Activated naive CD8-positive, alpha-beta T cell treated with anti-CD3 and anti-CD28 coated beads for 36 hours (primary cell): ENCODE data around the gene RENBP. TPM values are rescaled to one million over a fixed set of nuclear protein-coding genes. Genes with fewer than 3 reads are reported as not detected.

ENCODE experiments used
- DNase-seq: peaks from one replicate; pipeline ENCODE4 v3.0.0; 2021
- H3K27ac Mint-ChIP-seq: one replicate; pipeline ENCODE4 v1.8.0; 2022; ENCODE audit warnings: mild to moderate bottlenecking, moderate library complexity, mixed read lengths
- H3K27me3 Mint-ChIP-seq: one replicate; pipeline ENCODE4 v1.8.0; 2022; ENCODE audit warnings: mild to moderate bottlenecking, mixed read lengths
- H3K36me3 Mint-ChIP-seq: one replicate; pipeline ENCODE4 v1.8.0; 2021; ENCODE audit warnings: mild to moderate bottlenecking, mixed read lengths
- H3K4me1 Mint-ChIP-seq: one replicate; pipeline ENCODE4 v1.8.0; 2021; ENCODE audit warnings: mixed read lengths
- H3K4me3 Mint-ChIP-seq: one replicate; pipeline ENCODE4 v1.8.0; 2022; ENCODE audit warnings: mild to moderate bottlenecking, moderate library complexity, mixed read lengths
- H3K9me3 Mint-ChIP-seq: one replicate; pipeline ENCODE4 v1.8.0; 2022; ENCODE audit warnings: mixed read lengths
- total RNA-seq, 2 experiments: library from RNA; stranded (reverse); gene quantifications; one replicate each; pipeline ENCODE4 v1.2.3, GENCODE V29; 2021

The RENBP gene
- total RNA-seq, 2 experiments from 2014 or later, result 15.2 to 15.7 TPM

- H3K4me3 Mint-ChIP-seq, result peak overlapping the region; percentile 100
- peaks cover 27% of the 10 kb centered on the region for H3K4me1 Mint-ChIP-seq
- peak overlapping the region; percentile 96 for H3K27ac Mint-ChIP-seq
- no peak for DNase-seq
- no peaks in the 10 kb centered on the region for H3K27me3 Mint-ChIP-seq
- H3K9me3 Mint-ChIP-seq, result no peaks in the 10 kb centered on the region
- H3K36me3 Mint-ChIP-seq, result peaks cover 41% of the 10 kb centered on the region
These were observed 21.8 kb upstream of the RENBP start for GRCh38 chrX:153966283-153966688.

GRCh38 chrX:153965406-153965805, 21.0 kb upstream of the RENBP start:
- peak overlapping the region; percentile 12 for H3K27ac Mint-ChIP-seq
- DNase-seq, result no peak
- H3K27me3 Mint-ChIP-seq, result no peaks in the 10 kb centered on the region
- H3K4me3 Mint-ChIP-seq, result peak overlapping the region; percentile 34
- peaks cover 42% of the 10 kb centered on the region for H3K36me3 Mint-ChIP-seq
- no peaks in the 10 kb centered on the region for H3K9me3 Mint-ChIP-seq
- H3K4me1 Mint-ChIP-seq, result peaks cover 27% of the 10 kb centered on the region

- no peak overlapping the region for H3K27ac Mint-ChIP-seq
These were observed 19.7 kb upstream of the RENBP start for GRCh38 chrX:153964105-153964504.

GRCh38 chrX:153963546-153963945, 19.1 kb upstream of the RENBP start:
- Mint-ChIP-seq H3K4me1 (peaks cover 27% of the 10 kb centered on the region), H3K27me3 (no peaks in the 10 kb centered on the region), H3K9me3 (no peaks in the 10 kb centered on the region), H3K27ac (no peak overlapping the region), H3K36me3 (peaks cover 30% of the 10 kb centered on the region), H3K4me3 (no peak overlapping the region)
- no peak for DNase-seq

More at GRCh38 chrX:153964105-153964504, 19.7 kb upstream of the RENBP start:
- DNase-seq, result no peak
- H3K9me3 Mint-ChIP-seq, result no peaks in the 10 kb centered on the region
- peaks cover 27% of the 10 kb centered on the region for H3K4me1 Mint-ChIP-seq
- no peak overlapping the region for H3K4me3 Mint-ChIP-seq
- H3K36me3 Mint-ChIP-seq, result peaks cover 34% of the 10 kb centered on the region
- no peaks in the 10 kb centered on the region for H3K27me3 Mint-ChIP-seq

GRCh38 chrX:153961292-153961691, 16.8 kb upstream of the RENBP start:
- Mint-ChIP-seq H3K9me3 (no peaks in the 10 kb centered on the region), H3K4me1 (peaks cover 7% of the 10 kb centered on the region), H3K4me3 (no peak overlapping the region), H3K36me3 (peaks cover 10% of the 10 kb centered on the region), H3K27ac (no peak overlapping the region), H3K27me3 (no peaks in the 10 kb centered on the region)
- DNase-seq, result no peak

GRCh38 chrX:153960786-153961185, 16.3 kb upstream of the RENBP start:
- Mint-ChIP-seq H3K4me1 (peaks cover 6% of the 10 kb centered on the region), H3K9me3 (no peaks in the 10 kb centered on the region), H3K27ac (no peak overlapping the region), H3K4me3 (no peak overlapping the region), H3K27me3 (no peaks in the 10 kb centered on the region), H3K36me3 (peaks cover 7% of the 10 kb centered on the region)
- no peak for DNase-seq

- H3K36me3 Mint-ChIP-seq, result peaks cover 9% of the 10 kb centered on the region
- H3K27me3 Mint-ChIP-seq, result no peaks in the 10 kb centered on the region
- no peak for DNase-seq
- H3K9me3 Mint-ChIP-seq, result no peaks in the 10 kb centered on the region
- H3K4me1 Mint-ChIP-seq, result peaks cover 4% of the 10 kb centered on the region
- H3K27ac Mint-ChIP-seq, result no peak overlapping the region
- H3K4me3 Mint-ChIP-seq, result no peak overlapping the region
These were observed 15.6 kb upstream of the RENBP start for GRCh38 chrX:153960077-153960476.

GRCh38 chrX:153959649-153960048, 15.2 kb upstream of the RENBP start:
- Mint-ChIP-seq H3K36me3 (peaks cover 12% of the 10 kb centered on the region), H3K4me3 (no peak overlapping the region), H3K27ac (no peak overlapping the region)

GRCh38 chrX:153958605-153959004, 14.2 kb upstream of the RENBP start:
- DNase-seq, result no peak
- peaks cover 4% of the 10 kb centered on the region for H3K4me1 Mint-ChIP-seq
- no peaks in the 10 kb centered on the region for H3K27me3 Mint-ChIP-seq
- H3K27ac Mint-ChIP-seq, result no peak overlapping the region
- no peaks in the 10 kb centered on the region for H3K9me3 Mint-ChIP-seq
- peaks cover 12% of the 10 kb centered on the region for H3K36me3 Mint-ChIP-seq
- H3K4me3 Mint-ChIP-seq, result no peak overlapping the region

More at GRCh38 chrX:153959649-153960048, 15.2 kb upstream of the RENBP start:
- H3K9me3 Mint-ChIP-seq, result no peaks in the 10 kb centered on the region
- DNase-seq, result no peak
- H3K27me3 Mint-ChIP-seq, result no peaks in the 10 kb centered on the region
- H3K4me1 Mint-ChIP-seq, result peaks cover 2% of the 10 kb centered on the region

GRCh38 chrX:153957224-153957623, 12.8 kb upstream of the RENBP start:
- no peak overlapping the region for H3K27ac Mint-ChIP-seq
- no peak overlapping the region for H3K4me3 Mint-ChIP-seq
- H3K27me3 Mint-ChIP-seq, result no peaks in the 10 kb centered on the region
- H3K4me1 Mint-ChIP-seq, result peaks cover 4% of the 10 kb centered on the region
- peaks cover 7% of the 10 kb centered on the region for H3K36me3 Mint-ChIP-seq
- no peaks in the 10 kb centered on the region for H3K9me3 Mint-ChIP-seq
- DNase-seq, result no peak

- no peaks in the 10 kb centered on the region for H3K27me3 Mint-ChIP-seq
- H3K27ac Mint-ChIP-seq, result peak overlapping the region; percentile 25
- no peak for DNase-seq
- H3K4me1 Mint-ChIP-seq, result peaks cover 7% of the 10 kb centered on the region
- H3K4me3 Mint-ChIP-seq, result no peak overlapping the region
- no peaks in the 10 kb centered on the region for H3K9me3 Mint-ChIP-seq
- peaks cover 10% of the 10 kb centered on the region for H3K36me3 Mint-ChIP-seq
These were observed 11.8 kb upstream of the RENBP start for GRCh38 chrX:153956044-153956907.

- no peak for DNase-seq
- Mint-ChIP-seq H3K36me3 (peaks cover 12% of the 10 kb centered on the region), H3K27me3 (no peaks in the 10 kb centered on the region), H3K9me3 (no peaks in the 10 kb centered on the region), H3K4me1 (peaks cover 13% of the 10 kb centered on the region), H3K4me3 (no peak overlapping the region), H3K27ac (no peak overlapping the region)
These were observed 10.8 kb upstream of the RENBP start for GRCh38 chrX:153955228-153955732.

GRCh38 chrX:153954558-153955227, 10.2 kb upstream of the RENBP start:
- DNase-seq, result no peak
- Mint-ChIP-seq H3K4me3 (no peak overlapping the region), H3K4me1 (peaks cover 16% of the 10 kb centered on the region), H3K27me3 (no peaks in the 10 kb centered on the region), H3K9me3 (no peaks in the 10 kb centered on the region), H3K36me3 (peaks cover 14% of the 10 kb centered on the region), H3K27ac (peak overlapping the region; percentile 11)

GRCh38 chrX:153953892-153954557, 9.6 kb upstream of the RENBP start:
- Mint-ChIP-seq H3K9me3 (no peaks in the 10 kb centered on the region), H3K27ac (peak overlapping the region; percentile 11), H3K4me3 (no peak overlapping the region), H3K27me3 (no peaks in the 10 kb centered on the region), H3K4me1 (peaks cover 20% of the 10 kb centered on the region), H3K36me3 (peaks cover 17% of the 10 kb centered on the region)
- DNase-seq, result no peak

GRCh38 chrX:153953342-153953830, 8.9 kb upstream of the RENBP start:
- H3K27ac Mint-ChIP-seq, result no peak overlapping the region
- no peaks in the 10 kb centered on the region for H3K9me3 Mint-ChIP-seq
- no peak overlapping the region for H3K4me3 Mint-ChIP-seq
- peak; percentile 78 for DNase-seq
- peaks cover 17% of the 10 kb centered on the region for H3K36me3 Mint-ChIP-seq
- no peaks in the 10 kb centered on the region for H3K27me3 Mint-ChIP-seq
- H3K4me1 Mint-ChIP-seq, result peaks cover 24% of the 10 kb centered on the region
